Pancreas (tissue), 10 donors: ENCODE results near the gene USP51. TPM values are rescaled to one million over a fixed set of nuclear protein-coding genes. Genes with fewer than 3 reads are reported as not detected.
"Not testable (repeated sequence)": the region's sequence is repeated elsewhere in the genome, so short reads cannot be mapped to it uniquely, and the experiment has no call there.

ENCODE experiments used
- ATAC-seq, 4 donors: fragments of 200-7000 bp; cut with Tn5 transposase; one replicate each; pipeline versions ENCODE4 v1.8.0 to v1.9.1; 2020; ENCODE audit warnings: mild to moderate bottlenecking in 4 of 4, moderate library complexity in 4 of 4
- DNase-seq, 6 donors: peaks; one replicate each; pipeline ENCODE4 v3.0.0-alpha.2; 2020
- FAIRE-seq: peaks from 2 replicates; lab custom pipeline; 2012; peaks lifted over from hg19 to GRCh38; lab: Jason Lieb, UNC
- H3K27ac ChIP-seq, 4 donors: fragments of 200-600 bp; sonication (generic); 1 replicate in 3 of 4; 2 replicates in 1 of 4; pipeline versions ENCODE4 v1.5.0 to v1.8.0; 2020
- H3K27me3 ChIP-seq, 4 donors: fragments of 200-600 bp; one replicate each; pipeline ENCODE4 v1.8.0; 2021
- H3K36me3 ChIP-seq, 3 donors: fragments of 200-600 bp; sonication (generic) in 1 of 3; one replicate each; pipeline versions ENCODE4 v1.5.0 to v1.8.0; 2020 to 2021
- H3K4me1 ChIP-seq, 3 donors: fragments of 200-600 bp; one replicate each; pipeline ENCODE4 v1.8.0; 2021
- H3K4me3 ChIP-seq, 4 donors: fragments of 200-600 bp; sonication (generic) in 2 of 4; one replicate each; pipeline versions ENCODE4 v1.5.0 to v1.8.0; 2020 to 2021
- H3K9me3 ChIP-seq, 4 donors: fragments of 200-600 bp; one replicate each; pipeline ENCODE4 v1.8.0; 2021
- CTCF ChIP-seq, 4 donors: fragments of 200-600 bp; sonication (generic) in 3 of 4; IDR thresholded peaks; one replicate each; pipeline versions ENCODE4 v1.5.0 to v1.8.0; 2021; ENCODE audit warnings: antibody characterized with exemption in 4 of 4
- WGBS, 2 donors: extraction: QIAGEN DNeasy Blood & Tissue Kit; methylation state at CpG; one replicate each; pipeline ENCODE4 v1.1.7; 2013; 5-methylcytosine and 5-hydroxymethylcytosine counted together
- intact Hi-C, 3 donors: fragments of 100-400 bp; cut with DNase I; formaldehyde crosslinking; loops; one replicate each; pipeline versions ENCODE4 v1.11.1 to v1.14.2; 2022
- polyA plus RNA-seq, 2 donors: library from polyadenylated mRNA; stranded (reverse); fragments of 200-250 nt; gene quantifications; one replicate each; pipeline ENCODE4 v1.2.3, GENCODE V29; 2013
- total RNA-seq, 6 donors: library from RNA; stranded (reverse); fragmentation: NEBNext Ultra II Directional in 4 of 6; extraction: Animal tissue kit (Norgen Biotek cat#: 25700) in 4 of 6; gene quantifications; one replicate each; pipeline versions ENCODE4 v1.2.1 to v1.2.4, GENCODE V29; 2021 to 2023
- donor health status: healthy with polysubstance abuse.
- donor health status: DM: no; HTN: no; CAD: no; lungs with moderate emphysema.
- donor health status: DM: no; HTN: no; CAD: no.
- donor health status: control.
- donor health status: control.
- donor health status: Bipolar disorder and iron deficiency.
- donor health status: DM: yes; HTN: yes; CAD: no.
- donor health status: DM: no; HTN: no; CAD: no.
- donor health status: DM: no; HTN: no; CAD: no.
- donor health status: DM: yes; HTN: yes; CAD: no.

The USP51 gene
- total and polyA plus RNA-seq, 8 donors, result 0.65 to 2.2 (median 1.3) TPM

GRCh38 chrX:55521687-55522086 is 32.0 kb upstream of the USP51 start:
- FAIRE-seq (no peak), ATAC-seq (no peak), DNase-seq (no peak)
- intact Hi-C loops, result no loop called here
- H3K27me3 ChIP-seq, result peaks cover 0 to 26% (median 3%) of the 10 kb centered on the region in 4 donors
- H3K36me3 ChIP-seq, result no peaks in the 10 kb centered on the region
- H3K27ac ChIP-seq, result no peak overlapping the region
- TF ChIP-seq CTCF (IDR thresholded peaks at IDR 0.05), result no peak
- H3K4me3 ChIP-seq, result no peak overlapping the region
- H3K9me3 ChIP-seq, result no peaks in the 10 kb centered on the region
- 85 to 87% methylated on average over 3 of the region's 3 CpGs for WGBS, 2 donors
- H3K4me1 ChIP-seq, result no peaks in the 10 kb centered on the region

- FAIRE-seq, result peak; percentile 91
- peak in 2 of 4 donors; percentile 25 to 59 for ATAC-seq
- H3K9me3 ChIP-seq, H3K27me3 ChIP-seq, H3K27ac ChIP-seq, H3K4me1 ChIP-seq, DNase-seq, H3K36me3 ChIP-seq, intact Hi-C loops, H3K4me3 ChIP-seq: not testable (repeated sequence)
- no CpG with 5 or more reads among the region's 10 CpGs for WGBS, 2 donors
Observed at GRCh38 chrX:55516794-55517481, 27.3 kb upstream of the USP51 start.

GRCh38 chrX:55513045-55513737 is 23.5 kb upstream of the USP51 start:
- H3K27me3 ChIP-seq, intact Hi-C loops, DNase-seq, H3K36me3 ChIP-seq, H3K9me3 ChIP-seq, H3K4me1 ChIP-seq, H3K4me3 ChIP-seq, H3K27ac ChIP-seq, FAIRE-seq, ATAC-seq: not testable (repeated sequence)
- WGBS, 2 donors, result no CpG with 5 or more reads among the region's 6 CpGs

- ATAC-seq, H3K27ac ChIP-seq, H3K9me3 ChIP-seq, FAIRE-seq, H3K4me3 ChIP-seq, intact Hi-C loops, H3K36me3 ChIP-seq, H3K27me3 ChIP-seq, DNase-seq, H3K4me1 ChIP-seq: not testable (repeated sequence)
- WGBS, 2 donors, result no CpG with 5 or more reads among the region's 10 CpGs
Observed at GRCh38 chrX:55508410-55509152, 18.9 kb upstream of the USP51 start.

DNA sequence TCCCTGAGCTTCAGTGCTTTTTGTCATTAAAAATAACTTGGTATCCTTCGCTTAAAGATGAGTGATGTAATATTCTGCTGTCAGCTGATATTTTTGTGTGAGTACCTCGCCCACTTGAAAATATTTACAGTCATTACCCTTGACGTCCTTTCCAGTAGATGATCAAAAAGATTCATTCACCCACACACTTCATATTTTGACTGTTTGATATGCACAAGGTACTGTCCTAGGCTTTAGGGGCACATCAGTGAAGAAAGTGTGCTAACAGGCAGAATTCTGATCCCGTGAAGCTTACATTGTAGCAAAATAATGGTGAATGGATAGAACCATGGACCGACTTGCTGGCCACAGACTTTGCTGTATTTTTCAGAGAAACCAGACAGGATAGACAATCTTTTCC is 18.1 kb upstream of the USP51 start:
- no CpG with 5 or more reads among the region's 5 CpGs for WGBS, 2 donors
- FAIRE-seq, intact Hi-C loops: not testable (repeated sequence)

GRCh38 chrX:55507010-55507409 is 17.4 kb upstream of the USP51 start:
- WGBS, 2 donors, result no CpG with 5 or more reads among the region's 5 CpGs
- not testable (repeated sequence) for H3K4me3 ChIP-seq

More for the DNA sequence above, 18.1 kb upstream of the USP51 start:
- H3K27me3 ChIP-seq, DNase-seq, H3K27ac ChIP-seq, H3K4me3 ChIP-seq, H3K9me3 ChIP-seq, H3K36me3 ChIP-seq, ATAC-seq, H3K4me1 ChIP-seq: not testable (repeated sequence)

DNA sequence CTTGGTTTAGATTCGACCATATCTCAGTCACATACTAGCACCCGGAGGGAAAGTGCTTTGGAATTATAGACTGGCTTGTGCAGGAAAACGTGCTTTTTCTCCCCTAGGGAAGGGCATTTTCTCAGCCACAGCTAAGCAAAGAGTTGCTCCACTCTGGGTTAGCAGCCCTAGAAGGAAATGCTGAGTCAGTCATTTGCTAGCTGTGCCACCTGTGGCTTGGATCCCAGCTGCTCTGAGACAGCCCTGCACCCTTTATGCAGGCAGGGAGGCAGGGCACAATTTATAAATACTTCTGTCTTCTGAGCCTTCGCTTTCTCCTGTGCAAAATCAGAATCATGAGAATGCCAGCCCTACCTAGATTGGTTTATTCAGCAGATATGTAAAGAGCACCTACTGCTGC is 1.3 kb upstream of the USP51 start:
- no peak overlapping the region for H3K27ac ChIP-seq
- H3K36me3 ChIP-seq, result no peaks in the 10 kb centered on the region
- TF ChIP-seq CTCF (IDR thresholded peaks at IDR 0.05), result no peak
- intact Hi-C loops, result no loop called here
- H3K4me3 ChIP-seq, result no peak overlapping the region
- no peaks in the 10 kb centered on the region for H3K4me1 ChIP-seq
- H3K9me3 ChIP-seq, result no peaks in the 10 kb centered on the region
- no peak for FAIRE-seq
- 52% methylated on average over 4 of the region's 4 CpGs for WGBS, 2 donors
- ATAC-seq, result no peak
- DNase-seq, result no peak
- peaks cover 0 to 3% (median 0%) of the 10 kb centered on the region in 4 donors for H3K27me3 ChIP-seq

More at GRCh38 chrX:55507010-55507409, 17.4 kb upstream of the USP51 start:
- H3K27ac ChIP-seq, H3K4me1 ChIP-seq, H3K27me3 ChIP-seq, H3K9me3 ChIP-seq, intact Hi-C loops, DNase-seq, H3K36me3 ChIP-seq: not testable (repeated sequence)
- ATAC-seq (peak in 1 of 4 donors; percentile 42), FAIRE-seq (peak; percentile 78)
